A549 (cell line): ENCODE measurements around the gene SLC9B1.

Source experiments
- BHLHE40 ChIP-seq: IDR thresholded peaks from 2 replicates; pipeline ENCODE4 v1.6.1; 2012; ENCODE audit warnings: low read depth, low read length, inconsistent platforms
- CBX8 ChIP-seq: fragments of 200-600 bp; sonication (generic); IDR thresholded peaks from 2 replicates; pipeline ENCODE4 v1.6.1; 2016
- CHD2 ChIP-seq: fragments of 150-350 bp; IDR thresholded peaks from 2 replicates; pipeline ENCODE4 v1.6.1; 2014; ENCODE audit warnings: low read length; ENCODE audit not compliant: partially characterized antibody
- MYC ChIP-seq: IDR thresholded peaks from 2 replicates; pipeline ENCODE4 v1.6.1; 2012; ENCODE audit warnings: mild to moderate bottlenecking, inconsistent platforms, low read length, improper control_type of control experiment, borderline replicate concordance
- POLR2AphosphoS2 ChIP-seq: conservative IDR thresholded peaks from 2 replicates; pipeline ENCODE4 v1.6.1; 2012; ENCODE audit warnings: low read length, improper control_type of control experiment, inconsistent platforms
- TF ChIP-seq, protein P1 (sequence below): fragments of >200 bp; sonication (Bioruptor Twin); formaldehyde crosslinking; IDR thresholded peaks from 3 replicates; pipeline ENCODE4 v1.5.1; 2016
- TF ChIP-seq, protein P2 (sequence below): fragments of 450-650 bp; IDR thresholded peaks from 2 replicates; pipeline ENCODE4 v1.6.1; 2014; ENCODE audit warnings: antibody characterized with exemption

DNA sequence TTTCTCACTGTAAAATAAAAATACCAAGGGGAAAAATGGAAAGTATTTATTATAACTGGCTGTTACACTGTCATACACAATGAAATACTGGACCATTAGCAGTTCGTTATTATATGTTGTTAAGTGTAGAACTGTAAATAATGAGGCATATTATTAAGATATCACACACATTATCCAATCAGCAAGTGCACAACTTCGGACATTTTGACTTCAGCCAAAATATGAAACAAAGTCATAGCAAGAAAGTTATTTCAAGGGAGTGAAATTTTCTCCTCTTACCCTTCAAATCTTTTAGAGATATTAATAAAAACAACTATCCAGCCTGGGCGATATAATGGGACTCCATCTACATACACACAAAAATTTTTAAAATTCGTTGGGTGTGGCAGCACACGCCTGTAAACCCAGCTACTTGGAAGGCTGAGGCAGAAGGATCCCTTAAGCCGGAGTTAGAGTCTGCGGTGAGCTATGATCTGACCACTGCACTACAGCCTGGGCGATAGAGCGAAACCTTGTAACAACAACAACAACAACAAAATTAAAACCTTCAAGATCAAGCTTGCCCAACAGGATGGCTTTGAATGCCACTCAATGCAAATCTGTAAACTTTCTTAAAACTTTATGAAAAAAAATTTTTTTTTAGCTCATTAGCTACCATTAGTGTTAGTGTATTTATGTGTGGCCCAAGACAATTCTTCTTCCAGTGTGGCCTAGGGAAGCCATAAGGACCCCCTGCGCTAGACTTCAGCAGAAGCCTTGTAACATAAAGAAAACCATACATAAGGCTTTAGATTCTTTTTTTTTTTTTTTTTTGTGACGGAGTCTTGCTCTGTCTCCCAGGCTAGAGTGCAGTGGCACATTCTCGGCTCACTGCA is 152.0 kb downstream of the SLC9B1 start:
- TF ChIP-seq CHD2 (no peak), MYC (no peak), POLR2AphosphoS2 (no peak), BHLHE40 (no peak), CBX8 (no peak)
- TF ChIP-seq, protein P1, sequence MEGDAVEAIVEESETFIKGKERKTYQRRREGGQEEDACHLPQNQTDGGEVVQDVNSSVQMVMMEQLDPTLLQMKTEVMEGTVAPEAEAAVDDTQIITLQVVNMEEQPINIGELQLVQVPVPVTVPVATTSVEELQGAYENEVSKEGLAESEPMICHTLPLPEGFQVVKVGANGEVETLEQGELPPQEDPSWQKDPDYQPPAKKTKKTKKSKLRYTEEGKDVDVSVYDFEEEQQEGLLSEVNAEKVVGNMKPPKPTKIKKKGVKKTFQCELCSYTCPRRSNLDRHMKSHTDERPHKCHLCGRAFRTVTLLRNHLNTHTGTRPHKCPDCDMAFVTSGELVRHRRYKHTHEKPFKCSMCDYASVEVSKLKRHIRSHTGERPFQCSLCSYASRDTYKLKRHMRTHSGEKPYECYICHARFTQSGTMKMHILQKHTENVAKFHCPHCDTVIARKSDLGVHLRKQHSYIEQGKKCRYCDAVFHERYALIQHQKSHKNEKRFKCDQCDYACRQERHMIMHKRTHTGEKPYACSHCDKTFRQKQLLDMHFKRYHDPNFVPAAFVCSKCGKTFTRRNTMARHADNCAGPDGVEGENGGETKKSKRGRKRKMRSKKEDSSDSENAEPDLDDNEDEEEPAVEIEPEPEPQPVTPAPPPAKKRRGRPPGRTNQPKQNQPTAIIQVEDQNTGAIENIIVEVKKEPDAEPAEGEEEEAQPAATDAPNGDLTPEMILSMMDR, result no peak
- TF ChIP-seq, protein P2, sequence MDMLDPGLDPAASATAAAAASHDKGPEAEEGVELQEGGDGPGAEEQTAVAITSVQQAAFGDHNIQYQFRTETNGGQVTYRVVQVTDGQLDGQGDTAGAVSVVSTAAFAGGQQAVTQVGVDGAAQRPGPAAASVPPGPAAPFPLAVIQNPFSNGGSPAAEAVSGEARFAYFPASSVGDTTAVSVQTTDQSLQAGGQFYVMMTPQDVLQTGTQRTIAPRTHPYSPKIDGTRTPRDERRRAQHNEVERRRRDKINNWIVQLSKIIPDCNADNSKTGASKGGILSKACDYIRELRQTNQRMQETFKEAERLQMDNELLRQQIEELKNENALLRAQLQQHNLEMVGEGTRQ, result no peak
